ENCODE measurements around the gene SPSB1.
"Not testable (repeated sequence)": the region's sequence is repeated elsewhere in the genome, so short reads cannot be mapped to it uniquely, and the experiment has no call there.

Gene SPSB1

DNA sequence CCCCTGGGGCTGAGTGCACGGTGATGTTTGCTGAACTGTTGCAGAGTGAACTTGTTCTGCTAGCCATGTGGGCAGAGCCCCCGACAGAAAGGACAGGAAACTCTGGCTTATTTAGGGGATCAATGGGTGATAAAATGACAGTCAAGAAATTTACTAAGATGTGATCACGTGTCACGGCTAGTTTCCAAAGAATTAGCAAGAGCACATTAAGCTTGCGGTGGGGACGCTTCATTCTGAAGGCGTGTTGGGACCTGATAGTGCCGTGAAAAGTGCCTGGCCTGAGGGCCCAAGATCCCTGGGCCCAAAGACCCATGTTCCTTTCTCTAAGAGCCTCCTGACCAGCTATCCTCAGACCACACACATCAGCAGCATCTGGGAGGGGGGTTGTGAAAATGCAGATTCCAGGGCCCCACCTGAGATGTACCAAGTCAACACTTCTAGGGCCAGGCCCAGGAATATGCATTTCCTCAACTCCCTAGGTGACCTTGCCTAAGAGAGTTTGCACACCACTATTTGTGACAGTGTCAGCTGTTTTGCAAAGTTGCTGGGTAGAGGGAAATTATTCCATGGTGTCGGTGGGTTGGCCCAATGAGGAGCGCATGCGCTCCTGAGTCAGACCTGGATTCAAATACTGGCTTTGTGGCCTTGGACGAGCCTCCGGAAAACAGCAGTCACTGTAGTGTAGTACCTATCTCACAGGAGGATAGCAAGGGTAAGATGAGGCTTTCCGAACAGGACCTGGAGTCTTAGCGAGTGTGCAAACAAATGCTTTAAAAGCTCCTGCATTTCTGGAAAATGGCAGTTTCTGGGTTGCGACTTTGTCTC lies 77.5 kb downstream of the SPSB1 start:
- no peak for DNase-seq

DNA sequence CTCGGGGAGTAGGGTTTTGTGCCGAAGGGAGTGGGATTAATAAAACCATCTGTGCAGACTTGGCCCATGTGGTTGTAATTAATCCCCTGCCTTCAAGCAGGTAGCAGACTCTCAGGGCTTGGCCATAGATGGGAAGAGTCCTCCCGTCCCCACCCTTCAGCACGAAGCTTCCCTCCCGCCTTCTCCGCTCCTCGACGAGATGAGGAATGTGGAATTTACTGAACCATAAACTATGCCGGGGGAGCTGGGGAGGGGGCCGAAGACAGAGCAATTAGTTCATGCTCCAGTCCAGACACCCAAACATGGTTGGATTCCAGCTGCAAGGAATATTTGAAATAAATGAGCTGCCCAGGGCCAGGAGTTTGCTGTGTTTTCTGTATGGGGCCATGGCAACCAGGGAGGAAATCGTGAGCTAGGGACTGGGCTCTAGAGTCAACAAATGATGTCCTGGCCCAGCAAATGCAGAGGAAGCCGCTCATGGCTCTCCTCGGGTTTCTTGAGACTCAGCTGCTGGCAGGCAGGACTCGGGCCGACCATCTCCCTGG lies 78.8 kb downstream of the SPSB1 start:
- DNase-seq, result no peak

DNA sequence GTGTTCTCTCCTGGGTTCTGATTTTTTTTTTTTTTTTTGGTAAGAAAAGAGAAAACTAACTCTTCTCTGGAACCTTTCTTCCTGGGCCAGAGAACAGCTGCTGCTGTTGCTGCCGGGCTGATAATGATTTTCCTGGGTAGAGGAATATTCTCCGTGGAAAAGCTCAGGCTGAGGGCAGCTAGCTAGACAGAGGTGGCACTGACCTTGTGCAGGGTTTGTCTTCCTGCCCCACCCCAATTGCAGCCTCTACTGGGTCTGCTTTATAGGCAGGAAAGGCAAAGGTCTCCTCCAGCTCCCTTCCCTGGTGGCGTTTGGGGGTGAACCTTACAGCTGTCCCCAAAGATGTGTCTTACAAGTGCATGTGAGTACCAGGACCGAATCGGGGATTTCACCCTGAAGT lies 79.3 kb downstream of the SPSB1 start:
- DNase-seq, result no peak

DNA sequence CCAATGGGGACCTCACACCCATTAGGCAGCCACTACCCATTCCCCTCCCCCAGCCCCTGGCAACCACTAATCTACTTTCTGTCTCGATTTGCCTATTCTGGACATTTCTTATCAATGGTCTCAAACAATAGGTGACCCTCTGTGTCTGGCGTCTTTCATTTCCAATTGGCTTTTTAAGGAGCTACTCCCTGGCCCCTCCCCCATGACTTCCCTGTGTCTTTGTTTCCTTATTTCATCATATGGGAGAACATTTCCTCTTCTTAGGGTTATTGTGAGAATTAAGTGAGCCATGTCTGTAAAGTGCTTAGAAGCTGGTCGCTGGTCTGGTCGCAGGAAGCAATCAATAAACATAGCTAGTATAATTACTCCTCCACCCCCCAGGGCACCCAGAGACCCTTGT lies 80.9 kb downstream of the SPSB1 start:
- DNase-seq, result no peak

DNA sequence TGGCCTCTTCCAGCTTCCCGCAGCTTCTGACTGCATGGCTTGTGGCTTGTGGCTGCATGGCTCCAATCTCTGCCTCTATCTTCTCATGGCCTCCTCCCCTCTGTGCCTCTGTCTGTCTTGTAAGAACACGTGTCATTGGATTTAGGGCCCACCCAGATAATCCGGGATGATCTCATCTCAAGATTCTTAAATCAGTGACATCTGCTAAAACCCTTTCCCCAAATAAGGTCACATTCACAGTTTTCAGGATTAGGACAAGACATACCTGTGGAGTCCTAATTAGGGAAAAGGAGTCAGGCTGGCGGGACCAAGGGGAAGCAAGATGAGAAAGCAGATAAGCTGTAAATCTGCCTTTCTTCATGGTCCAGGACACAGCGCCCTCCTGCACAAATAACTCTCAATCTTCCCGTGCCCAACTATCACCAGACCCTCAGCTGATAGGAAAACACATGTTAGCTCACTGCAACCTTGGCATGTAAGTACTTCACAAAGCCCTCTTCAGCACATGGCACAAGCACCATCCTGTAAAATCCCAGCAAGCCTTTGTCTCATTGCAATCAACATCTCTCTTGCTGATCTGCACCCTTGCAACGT lies 82.2 kb downstream of the SPSB1 start:
- no peak for DNase-seq

DNA sequence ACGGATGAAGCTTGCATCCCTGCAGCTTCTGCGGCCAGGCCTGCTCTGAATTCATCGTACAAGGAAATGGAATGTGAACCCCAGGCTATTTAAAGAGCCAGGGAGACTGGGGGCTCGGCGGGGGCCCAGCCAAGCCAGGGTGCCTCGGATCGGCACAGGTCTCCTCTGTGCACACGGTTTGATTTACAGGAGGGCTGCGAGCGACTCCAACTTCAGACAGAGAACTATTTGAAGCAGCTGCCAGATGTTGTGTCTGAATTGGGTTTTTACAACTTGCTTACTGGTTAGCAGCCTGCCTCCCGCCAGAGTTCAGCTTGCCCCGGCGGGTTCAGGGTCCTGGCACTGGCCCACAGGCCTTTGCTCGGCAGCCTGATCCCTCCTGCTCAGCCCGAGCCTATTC lies 83.2 kb downstream of the SPSB1 start:
- DNase-seq, result no peak

DNA sequence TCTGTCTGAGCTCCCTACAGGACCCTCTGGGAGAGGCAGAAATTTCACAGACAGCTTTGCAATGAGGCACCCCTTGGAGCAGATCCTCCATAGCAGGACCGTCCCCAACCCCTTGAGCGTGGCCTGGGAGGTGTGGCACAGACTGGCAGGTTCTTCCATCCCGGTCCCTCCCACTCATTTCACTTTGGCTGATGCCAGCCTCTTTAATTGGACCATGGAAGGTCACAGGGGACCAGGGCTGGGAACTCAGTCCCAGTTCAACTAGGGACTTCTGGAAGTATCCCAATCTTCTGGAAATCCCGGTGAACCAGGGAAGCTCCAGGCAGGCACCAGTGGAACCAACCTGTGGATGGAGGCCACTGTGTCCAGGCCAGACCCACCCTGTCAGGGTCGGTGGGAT lies 83.7 kb downstream of the SPSB1 start:
- no peak for DNase-seq

DNA sequence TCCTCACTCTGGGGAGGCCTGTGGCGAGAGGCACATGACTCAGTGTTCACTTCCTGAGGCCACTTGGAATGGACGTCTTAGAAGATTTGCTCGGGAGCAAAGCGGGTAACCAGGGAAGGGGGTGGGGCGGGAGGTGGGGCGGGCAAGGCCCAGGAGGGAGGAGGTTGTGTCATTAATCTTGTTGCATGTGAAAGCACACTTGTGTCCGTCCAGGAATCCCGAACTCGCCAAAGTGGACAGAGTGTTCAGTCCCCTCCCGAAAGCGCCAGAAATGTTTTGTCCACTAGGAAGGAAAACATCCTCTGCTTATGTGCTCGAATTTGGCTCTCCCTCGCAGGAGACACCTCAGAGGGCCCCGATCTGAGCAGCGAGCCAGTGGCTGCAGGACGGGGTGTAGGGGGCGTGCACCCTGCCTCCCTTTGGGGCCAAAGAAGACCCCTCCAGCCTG lies 84.2 kb downstream of the SPSB1 start:
- DNase-seq, result no peak

DNA sequence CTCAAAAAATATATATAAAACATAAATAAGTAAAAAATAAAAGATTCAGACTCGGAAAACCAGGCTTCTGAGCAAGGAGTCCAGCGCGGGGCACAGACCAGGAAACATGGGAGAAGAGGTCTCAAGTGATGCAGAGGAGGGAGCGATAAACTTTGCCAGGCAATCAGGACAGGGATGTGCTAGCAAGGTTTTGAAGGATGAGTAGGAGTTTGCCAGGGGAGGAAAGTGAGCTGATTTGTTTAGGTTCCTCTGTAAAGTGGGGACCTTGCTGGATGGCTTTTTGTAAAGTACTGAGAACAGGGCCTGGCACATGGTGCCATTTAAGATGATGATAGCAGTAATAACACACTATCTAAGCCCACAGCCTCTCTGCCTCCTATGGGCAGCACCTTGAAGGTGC lies 86.1 kb downstream of the SPSB1 start:
- no peak for DNase-seq

DNA sequence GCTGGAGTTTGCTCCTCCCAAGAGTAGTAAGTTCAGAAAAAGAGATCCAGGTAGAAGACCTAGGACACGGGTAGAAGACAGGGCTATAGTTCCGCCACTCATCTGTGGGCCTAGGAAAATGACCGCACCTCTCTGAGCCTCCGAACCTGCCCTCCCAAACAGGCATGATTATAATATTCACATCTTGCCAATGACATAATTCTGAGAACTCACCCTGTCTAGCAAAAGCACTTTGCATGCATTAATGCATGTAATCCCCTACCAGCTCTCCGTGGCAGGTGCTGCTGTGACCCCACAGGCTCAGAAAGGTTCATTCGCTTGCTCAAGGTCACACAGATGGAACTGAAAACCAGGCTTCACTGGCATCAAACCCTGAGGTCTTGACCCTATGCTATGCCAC lies 88.0 kb downstream of the SPSB1 start:
- DNase-seq, result no peak

DNA sequence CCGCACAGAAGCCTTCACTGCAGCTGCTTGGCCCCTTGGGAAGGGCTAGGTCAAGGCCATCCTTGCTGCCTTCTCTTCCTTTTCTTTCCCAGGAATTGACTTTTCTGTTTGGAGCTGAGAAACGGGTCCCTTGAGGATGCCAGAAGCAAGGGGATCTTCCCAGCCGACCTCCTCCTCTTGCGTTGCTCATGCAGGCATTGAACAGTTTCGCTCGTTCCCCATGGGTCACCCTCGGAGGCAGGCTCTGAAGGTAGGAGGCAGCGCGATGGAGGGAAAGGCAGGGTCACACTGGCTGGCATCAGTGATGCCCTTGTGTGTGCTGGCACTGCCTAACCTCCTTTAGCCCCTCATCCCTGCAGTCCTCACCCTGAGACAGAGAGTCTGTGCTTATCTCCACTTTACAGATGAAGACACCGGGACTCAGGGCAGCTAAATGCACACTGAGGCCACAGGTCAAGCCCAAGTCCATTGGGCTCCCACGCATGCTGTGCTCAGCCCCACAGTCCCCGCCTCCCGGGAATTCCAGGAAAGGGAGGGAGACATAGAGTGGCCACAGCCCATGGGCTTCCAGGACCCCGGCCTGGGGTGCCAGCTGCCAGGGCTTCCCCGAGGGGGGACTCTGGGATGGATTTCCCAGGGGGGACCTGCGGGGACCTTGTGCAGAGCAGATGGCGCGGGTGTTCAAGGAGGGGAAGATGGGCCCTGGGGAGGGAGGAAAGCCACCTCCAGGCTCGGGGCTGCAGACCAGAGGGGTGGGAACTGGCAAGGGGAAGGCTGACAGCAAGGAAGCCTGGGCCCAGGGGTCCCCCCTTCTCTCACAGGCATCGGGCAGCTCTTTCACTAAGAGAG lies 90.2 kb downstream of the SPSB1 start:
- DNase-seq, result no peak

DNA sequence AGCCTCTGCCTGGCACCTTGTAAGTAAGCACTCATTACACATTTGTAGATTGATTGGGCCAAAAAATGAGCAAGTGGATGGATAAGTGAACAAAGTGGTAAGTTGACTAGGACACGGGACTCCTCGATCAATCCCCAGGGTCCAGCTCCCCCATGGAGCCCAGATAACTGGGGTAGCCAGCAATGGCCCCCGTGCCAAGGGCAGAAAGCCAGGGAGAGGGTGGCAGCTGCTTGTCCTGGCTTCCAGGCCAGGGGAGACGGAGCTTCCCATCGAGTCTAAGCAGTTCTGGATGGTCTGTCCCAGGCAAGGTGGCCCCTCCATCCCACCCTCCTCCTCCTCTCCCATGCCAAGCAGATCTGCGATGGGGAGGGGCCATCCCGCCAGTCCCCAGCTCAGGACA lies 91.4 kb downstream of the SPSB1 start:
- no peak for DNase-seq

DNA sequence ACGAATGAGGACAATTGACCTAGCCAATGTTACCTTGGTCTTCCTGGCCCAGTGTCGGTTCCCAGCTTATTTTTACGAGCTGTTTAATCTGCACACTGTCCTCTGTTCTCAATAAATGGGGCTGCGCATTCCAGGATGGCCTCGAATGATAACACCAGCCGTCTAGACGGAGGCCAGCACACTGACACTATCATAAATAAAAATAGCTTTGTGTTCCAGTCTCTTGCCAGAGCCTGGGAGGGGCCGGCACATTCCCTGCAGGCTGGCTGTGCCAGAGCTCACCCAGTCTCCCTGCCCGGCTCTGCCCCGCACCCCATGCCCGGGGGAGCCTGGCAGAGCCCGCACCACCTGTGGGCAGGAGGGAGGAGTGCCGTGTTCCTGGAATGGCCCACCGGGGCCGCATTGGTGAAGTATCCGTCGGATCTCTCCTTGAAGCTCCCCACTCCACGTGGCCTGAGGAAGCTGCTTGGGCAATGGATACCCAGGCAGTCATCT lies 92.1 kb downstream of the SPSB1 start:
- DNase-seq, result no peak

DNA sequence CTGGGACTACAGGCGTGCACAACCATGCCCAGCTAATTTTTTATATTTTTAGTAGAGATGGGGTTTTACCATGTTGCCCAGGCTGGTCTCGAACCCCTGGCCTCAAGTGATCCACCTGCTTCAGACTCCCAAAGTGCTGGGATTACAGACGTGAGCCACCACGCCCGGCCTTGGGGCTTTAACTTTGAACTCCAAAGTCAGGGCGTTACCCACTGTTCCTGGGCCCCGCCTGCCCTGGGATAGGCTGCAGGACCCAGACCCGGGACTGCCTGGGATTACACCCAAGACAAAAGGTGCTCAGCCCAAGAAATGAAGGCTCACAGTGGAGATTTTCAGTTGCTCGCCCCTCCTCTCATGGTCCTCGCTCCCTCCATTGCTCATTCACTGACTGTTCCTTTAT lies 92.7 kb downstream of the SPSB1 start:
- not testable (repeated sequence) for DNase-seq

DNA sequence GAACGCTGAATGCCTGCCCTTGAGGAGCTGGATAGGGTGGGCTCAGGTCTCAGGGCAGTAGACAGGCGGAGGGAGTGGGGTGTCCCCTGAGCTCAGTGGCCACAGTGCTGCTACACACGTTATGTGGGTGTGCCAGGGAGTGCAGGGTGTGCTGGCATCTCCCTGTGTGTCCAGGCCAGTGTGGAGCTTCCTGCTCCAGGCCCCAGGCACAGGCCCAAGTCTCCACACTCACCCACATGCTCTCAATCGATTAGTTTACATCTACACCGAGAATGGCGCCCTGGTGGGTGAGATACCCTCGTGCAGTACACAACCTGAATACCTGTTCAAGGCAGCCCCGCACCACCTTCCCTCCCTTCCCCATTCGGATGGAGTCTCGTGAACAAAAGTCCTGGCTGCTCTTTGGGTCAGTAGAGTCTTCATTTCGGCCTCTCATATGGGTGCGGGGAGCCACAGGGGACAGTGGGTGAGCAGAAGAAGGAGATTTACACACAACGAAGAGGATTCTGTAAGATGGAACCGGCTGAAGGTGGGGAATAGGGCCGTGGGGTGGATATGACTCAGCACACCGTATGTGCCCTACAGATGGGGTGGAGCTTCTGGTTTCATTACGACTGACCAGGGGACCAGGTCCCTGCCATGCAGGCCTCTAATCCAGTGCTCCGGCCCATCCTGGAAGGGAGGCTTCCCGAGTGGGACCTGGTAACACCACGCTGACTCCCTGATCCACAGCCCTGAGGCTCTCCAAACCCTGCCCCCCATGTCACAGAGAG lies 93.3 kb downstream of the SPSB1 start:
- DNase-seq, result no peak

DNA sequence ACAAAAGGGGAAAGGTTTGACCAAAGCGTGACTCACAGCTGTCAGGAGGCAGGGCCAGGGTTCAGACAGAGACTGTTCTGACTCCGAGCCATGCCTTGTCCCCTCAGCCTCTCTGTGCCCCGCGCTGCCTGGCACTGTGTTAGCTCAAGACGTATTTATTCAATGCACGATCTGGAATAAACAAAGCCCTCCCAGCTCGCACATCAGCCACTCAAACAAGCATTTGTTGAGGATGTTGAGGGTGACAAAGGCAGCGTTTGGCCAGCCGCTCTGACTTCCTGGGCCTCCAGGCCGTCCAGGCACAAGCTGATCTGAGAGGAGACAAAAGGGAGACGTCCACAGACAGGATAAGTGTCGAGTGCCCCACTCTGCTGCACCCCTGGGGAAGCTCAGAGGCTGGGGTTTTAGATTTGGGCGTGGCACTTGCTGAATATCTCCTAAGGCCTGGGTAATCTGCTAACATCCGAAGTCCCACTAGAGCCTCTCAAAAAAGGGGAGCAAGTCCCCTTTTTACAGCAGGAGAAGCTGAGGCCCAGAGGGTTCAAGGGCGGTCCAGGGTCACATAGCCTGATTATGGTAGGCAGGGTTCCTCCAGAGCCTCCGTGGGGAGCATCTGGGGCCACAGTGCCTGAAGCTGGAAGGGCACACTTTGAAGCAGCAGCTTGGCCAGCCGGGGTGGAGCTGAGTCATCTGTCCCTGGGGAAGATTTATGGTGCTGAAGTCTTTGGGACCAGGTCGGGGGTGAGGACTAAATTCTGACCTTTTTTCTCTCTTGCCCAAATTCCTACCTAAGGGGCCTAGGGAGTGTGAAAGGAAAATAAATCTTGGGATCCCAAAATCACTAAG lies 95.9 kb downstream of the SPSB1 start:
- DNase-seq, result no peak

DNA sequence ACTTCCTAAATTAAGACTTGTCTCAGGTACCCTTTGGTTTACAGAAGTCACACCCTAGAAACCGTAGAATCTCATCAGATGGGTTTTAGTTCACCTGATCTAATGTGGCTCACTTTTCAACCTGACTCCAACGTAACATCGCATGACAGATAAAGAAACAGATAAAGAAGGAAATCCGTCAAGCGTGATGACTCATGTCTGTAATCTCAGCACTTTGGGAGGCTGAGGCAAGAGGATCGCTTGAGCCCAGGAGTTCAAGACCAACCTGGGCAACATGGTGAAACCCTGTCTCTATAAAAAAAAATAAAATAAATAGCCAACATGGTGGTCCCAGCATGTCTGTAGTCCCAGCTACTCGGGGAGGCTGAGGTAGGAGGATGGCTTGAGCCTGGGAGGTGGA lies 97.3 kb downstream of the SPSB1 start:
- no peak for DNase-seq

DNA sequence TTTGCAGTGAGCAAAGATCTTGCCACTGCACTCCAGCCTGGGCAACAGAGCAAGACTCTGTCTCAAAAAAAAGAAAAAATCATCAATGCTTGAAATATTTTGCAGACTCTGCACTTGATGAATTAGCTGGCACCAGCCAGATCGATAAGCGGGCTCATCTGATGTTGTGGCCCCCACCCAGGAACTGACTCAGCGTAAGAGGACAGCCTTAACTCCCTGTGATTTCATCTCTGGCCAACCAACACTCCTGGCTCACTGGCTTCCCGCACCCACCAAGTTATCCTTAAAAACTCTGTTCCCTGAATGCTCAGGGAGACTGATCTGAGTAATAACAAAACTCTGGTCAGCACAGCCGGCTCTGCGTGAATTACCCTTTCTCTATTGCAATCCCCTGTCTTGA lies 98.9 kb downstream of the SPSB1 start:
- DNase-seq, result no peak

DNA sequence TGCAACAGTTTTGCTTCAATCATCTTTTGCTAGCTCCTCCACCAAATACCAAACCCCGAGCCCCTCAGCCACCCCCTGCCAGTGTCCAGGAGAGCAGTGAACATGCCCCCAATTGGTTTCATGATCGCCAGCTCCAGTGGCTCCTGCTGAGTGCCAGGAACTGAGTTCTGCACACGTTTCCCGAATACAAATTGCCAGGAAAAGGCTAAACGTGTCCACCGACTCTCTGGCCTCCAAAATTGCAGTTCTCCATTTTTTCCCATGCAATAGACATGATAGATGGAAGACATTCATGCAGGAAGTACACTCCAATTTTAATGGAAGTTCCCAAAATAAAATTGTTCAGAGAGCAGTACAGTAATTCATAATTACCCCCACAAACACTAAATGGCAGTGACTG lies 101.3 kb downstream of the SPSB1 start:
- no peak for DNase-seq

DNA sequence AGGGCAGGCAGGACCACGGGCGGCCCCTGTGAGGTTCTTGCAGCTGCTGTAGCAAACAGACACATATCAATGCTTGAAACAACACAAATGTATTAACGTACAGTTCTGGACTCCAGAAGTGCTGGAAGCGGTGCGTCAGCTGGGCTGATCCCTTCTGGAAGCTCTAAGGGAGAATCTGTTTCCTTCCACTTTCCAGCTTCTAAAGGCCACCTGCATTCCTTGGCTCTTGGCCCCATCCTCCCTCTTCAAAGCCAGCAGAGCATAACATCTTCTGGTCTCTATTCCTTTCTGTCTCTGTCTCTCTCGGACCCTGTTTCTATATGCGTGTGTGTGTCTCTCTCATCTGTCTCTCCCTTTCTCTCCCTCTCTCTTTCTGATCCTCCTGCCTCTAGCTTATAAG lies 102.3 kb downstream of the SPSB1 start:
- DNase-seq, result no peak

DNA sequence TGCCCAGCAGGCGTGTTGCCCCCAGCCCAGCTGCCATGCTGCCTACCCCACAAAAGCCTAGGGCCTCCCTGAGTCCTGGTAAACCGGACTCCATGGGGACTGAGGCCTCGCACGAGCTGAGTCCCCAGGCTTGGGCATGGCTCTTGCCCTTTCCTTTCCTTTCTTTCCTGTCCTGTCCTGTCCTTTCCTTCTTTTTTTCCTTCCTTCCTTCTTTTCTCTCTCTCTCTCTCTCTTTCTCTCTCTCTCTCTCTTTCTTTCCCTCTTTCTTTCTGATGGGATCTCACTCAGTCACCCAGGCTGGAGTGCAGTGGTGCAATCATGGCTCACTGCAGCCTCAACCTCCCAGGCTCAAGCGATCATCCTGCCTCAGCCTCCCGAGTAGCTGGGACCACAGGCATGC lies 104.4 kb downstream of the SPSB1 start:
- DNase-seq, result no peak
